Measurements from ENCODE around the gene CNPY1. TPM values are rescaled to one million over a fixed set of nuclear protein-coding genes. Genes with fewer than 3 reads are reported as not detected.

CNPY1 gene
- total RNA-seq, 1 donor from 2014 or later: not detected

GRCh38 chr7:155482511-155483183, 63.7 kb downstream of the CNPY1 start:
- ATAC-seq (peak in 1 of 2 donors; percentile 37), DNase-seq (no peak)
- H3K4me3 ChIP-seq: peak overlapping the region; percentile 1
- TF ChIP-seq CTCF (IDR thresholded peaks at IDR 0.05): no peak
- H3K27me3 ChIP-seq (ENCODE audit: low read depth): peaks cover 39% of the 10 kb centered on the region
- H3K9me3 ChIP-seq: no peaks in the 10 kb centered on the region
- no peak overlapping the region for H3K27ac ChIP-seq
- no peaks in the 10 kb centered on the region for H3K36me3 ChIP-seq
- intact Hi-C loops (cut with DNase I): no loop called here
- no peaks in the 10 kb centered on the region for H3K4me1 ChIP-seq

GRCh38 chr7:155481764-155482163, 64.6 kb downstream of the CNPY1 start:
- Histone ChIP-seq H3K9me3 (no peaks in the 10 kb centered on the region), H3K27me3 (ENCODE audit: low read depth) (peaks cover 46% of the 10 kb centered on the region), H3K36me3 (no peaks in the 10 kb centered on the region), H3K27ac (no peak overlapping the region), H3K4me1 (no peaks in the 10 kb centered on the region), H3K4me3 (no peak overlapping the region)
- intact Hi-C loops (cut with DNase I): no loop called here
- no peak for DNase-seq
- TF ChIP-seq CTCF (IDR thresholded peaks at IDR 0.05): no peak
- ATAC-seq: no peak

GRCh38 chr7:155477476-155477875, 68.9 kb downstream of the CNPY1 start:
- Histone ChIP-seq H3K36me3 (no peaks in the 10 kb centered on the region), H3K4me3 (no peak overlapping the region), H3K27me3 (ENCODE audit: low read depth) (peaks cover 77% of the 10 kb centered on the region), H3K4me1 (peaks cover 4% of the 10 kb centered on the region), H3K27ac (no peak overlapping the region), H3K9me3 (no peaks in the 10 kb centered on the region)
- intact Hi-C loops (cut with DNase I): no loop called here
- DNase-seq: no peak
- no peak for TF ChIP-seq CTCF (IDR thresholded peaks at IDR 0.05)
- ATAC-seq: no peak

- Histone ChIP-seq H3K9me3 (no peaks in the 10 kb centered on the region), H3K4me1 (peaks cover 24% of the 10 kb centered on the region), H3K36me3 (no peaks in the 10 kb centered on the region), H3K27me3 (ENCODE audit: low read depth) (peaks cover 98% of the 10 kb centered on the region), H3K4me3 (no peak overlapping the region), H3K27ac (no peak overlapping the region)
- intact Hi-C loops (cut with DNase I): no loop called here
- DNase-seq: no peak
- no peak for ATAC-seq
- TF ChIP-seq CTCF (IDR thresholded peaks at IDR 0.05): no peak
Observed at GRCh38 chr7:155471718-155472117, 74.6 kb downstream of the CNPY1 start.

GRCh38 chr7:155470686-155471638, 75.4 kb downstream of the CNPY1 start:
- no peak for ATAC-seq

More at GRCh38 chr7:155470686-155471638, 75.4 kb downstream of the CNPY1 start:
- H3K9me3 ChIP-seq: no peaks in the 10 kb centered on the region
- no peak overlapping the region for H3K4me3 ChIP-seq
- no peak overlapping the region for H3K27ac ChIP-seq
- peaks cover 98% of the 10 kb centered on the region for H3K27me3 ChIP-seq (ENCODE audit: low read depth)
- no peak for DNase-seq
- intact Hi-C loops (cut with DNase I): no loop called here
- peaks cover 32% of the 10 kb centered on the region for H3K4me1 ChIP-seq
- TF ChIP-seq CTCF (IDR thresholded peaks at IDR 0.05): no peak
- H3K36me3 ChIP-seq: no peaks in the 10 kb centered on the region

Measured in lower lobe of right lung (tissue), 2 donors.